Gastrocnemius medialis (tissue), 4 donors: Measurements from ENCODE around the gene SARS1. TPM values are rescaled to one million over a fixed set of nuclear protein-coding genes. Genes with fewer than 3 reads are reported as not detected.

Experiments
- ATAC-seq, 2 donors: fragments of 150-250 bp; one replicate each; pipeline ENCODE4 v1.9.1; 2016
- DNase-seq, 2 donors: peaks; one replicate each; pipeline ENCODE4 v3.0.0-alpha.2; 2019
- H3K27ac ChIP-seq, 4 donors: fragments of 200-600 bp; sonication (generic); 1 replicate in 1 of 4; 2 replicates in 3 of 4; pipeline ENCODE4 v1.5.1; 2016 to 2018; ENCODE audit warnings: mild to moderate bottlenecking in 2 of 4, moderate library complexity in 1 of 4
- H3K27me3 ChIP-seq, 3 donors: fragments of 200-600 bp; sonication (generic) in 2 of 3; 1 replicate in 1 of 3; 2 replicates in 2 of 3; pipeline versions ENCODE4 v1.5.1 to v1.6.0; 2016 to 2019; ENCODE audit warnings: mild to moderate bottlenecking in 1 of 3, moderate library complexity in 1 of 3
- H3K36me3 ChIP-seq, 2 donors: fragments of 200-600 bp; sonication (generic) in 1 of 2; one replicate each; pipeline ENCODE4 v1.5.1; 2017 to 2018
- H3K4me1 ChIP-seq, 2 donors: fragments of 200-600 bp; sonication (generic) in 1 of 2; one replicate each; pipeline ENCODE4 v1.5.1; 2016 to 2017; ENCODE audit warnings: mild to moderate bottlenecking in 2 of 2
- H3K4me3 ChIP-seq, 4 donors: fragments of 200-600 bp; sonication (generic) in 3 of 4; 1 replicate in 1 of 4; 2 replicates in 3 of 4; pipeline ENCODE4 v1.5.1; 2016 to 2019; ENCODE audit warnings: mild to moderate bottlenecking in 2 of 4
- H3K9me3 ChIP-seq, 3 donors: fragments of 200-600 bp; sonication (generic) in 2 of 3; 1 replicate in 1 of 3; 2 replicates in 2 of 3; pipeline ENCODE4 v1.5.1; 2016 to 2019
- CTCF ChIP-seq, 5 experiments: fragments of 450-650 bp in 3 of 5; fragments of 200-600 bp in 2 of 5; sonication (generic) in 2 of 5; IDR thresholded peaks in 4 of 5; conservative IDR thresholded peaks in 1 of 5; 1 replicate in 4 of 5; 2 replicates in 1 of 5; pipeline ENCODE4 v1.5.1; 2016 to 2019; ENCODE audit warnings: antibody characterized with exemption in 5 of 5, mild to moderate bottlenecking in 3 of 5, moderate library complexity in 3 of 5
- POLR2A ChIP-seq, 2 donors: fragments of 450-650 bp; IDR thresholded peaks; one replicate each; pipeline ENCODE4 v1.6.1; 2017; ENCODE audit warnings: antibody characterized with exemption in 2 of 2, mild to moderate bottlenecking in 2 of 2, moderate library complexity in 2 of 2
- in situ Hi-C, 4 donors: fragments of 200-750 bp; cut with MboI; loops; one replicate each; pipeline versions ENCODE4 v1.15.0 to v1.8.0; 2017; ENCODE audit warnings: low sequenced_read_pairs in 4 of 4
- intact Hi-C: fragments of 100-400 bp; cut with DNase I; formaldehyde crosslinking; loops from one replicate; pipeline ENCODE4 v1.15.1; 2023; ENCODE audit warnings: low total_unique reads
- total RNA-seq, 4 donors: library from RNA; depleted of rRNA; stranded (reverse); fragments of >200 nt; gene quantifications; one replicate each; pipeline versions ENCODE4 v1.1.0 to v1.2.3, GENCODE V29; 2016

The SARS1 gene
- total RNA-seq, 4 donors from 2014 or later = 97.6 to 116 (median 98.7) TPM

GRCh38 chr1:109235137-109235536 is 21.4 kb downstream of the SARS1 start:
- H3K36me3 ChIP-seq = peaks cover 0 to 87% of the 10 kb centered on the region in 2 donors
- ATAC-seq (no peak), DNase-seq (no peak)
- no peak overlapping the region for H3K4me3 ChIP-seq
- H3K9me3 ChIP-seq = no peaks in the 10 kb centered on the region
- no peak for TF ChIP-seq POLR2A (IDR thresholded peaks at IDR 0.05)
- no peak for TF ChIP-seq CTCF (IDR thresholded peaks at IDR 0.05 in 4 of 5, conservative IDR thresholded peaks at IDR 0.05 in 1 of 5)
- no peak overlapping the region for H3K27ac ChIP-seq
- no peaks in the 10 kb centered on the region for H3K27me3 ChIP-seq
- intact Hi-C loops (no loop called here), in situ Hi-C loops (no loop called here)
- peaks cover 0 to under 1% of the 10 kb centered on the region in 2 donors for H3K4me1 ChIP-seq

GRCh38 chr1:109237512-109237911 is 23.8 kb downstream of the SARS1 start:
- ATAC-seq = no peak
- TF ChIP-seq POLR2A (IDR thresholded peaks at IDR 0.05) (no peak), CTCF (IDR thresholded peaks at IDR 0.05 in 4 of 5, conservative IDR thresholded peaks at IDR 0.05 in 1 of 5) (no peak)
- Histone ChIP-seq H3K4me3 (no peak overlapping the region), H3K9me3 (no peaks in the 10 kb centered on the region), H3K36me3 (peaks cover 0 to 64% of the 10 kb centered on the region in 2 donors), H3K27ac (no peak overlapping the region), H3K27me3 (no peaks in the 10 kb centered on the region), H3K4me1 (peaks cover 19 to 23% of the 10 kb centered on the region in 2 donors)
- in situ Hi-C loops = no loop called here
- DNase-seq = no peak
- intact Hi-C loops = no loop called here

- in situ Hi-C loops = no loop called here
- H3K27ac ChIP-seq = no peak overlapping the region
Measured at GRCh38 chr1:109238382-109238781, 24.7 kb downstream of the SARS1 start.

GRCh38 chr1:109239047-109239408 is 25.3 kb downstream of the SARS1 start:
- Histone ChIP-seq H3K4me1 (peaks cover 25% of the 10 kb centered on the region in 2 donors), H3K4me3 (no peak overlapping the region), H3K27ac (no peak overlapping the region), H3K27me3 (no peaks in the 10 kb centered on the region), H3K36me3 (peaks cover 0 to 52% of the 10 kb centered on the region in 2 donors), H3K9me3 (no peaks in the 10 kb centered on the region)
- TF ChIP-seq CTCF (IDR thresholded peaks at IDR 0.05 in 4 of 5, conservative IDR thresholded peaks at IDR 0.05 in 1 of 5) (no peak), POLR2A (IDR thresholded peaks at IDR 0.05) (no peak)
- in situ Hi-C loops = no loop called here
- DNase-seq (no peak), ATAC-seq (no peak)
- intact Hi-C loops = no loop called here

More at GRCh38 chr1:109238382-109238781, 24.7 kb downstream of the SARS1 start:
- Histone ChIP-seq H3K9me3 (no peaks in the 10 kb centered on the region), H3K36me3 (peaks cover 0 to 55% of the 10 kb centered on the region in 2 donors), H3K27me3 (no peaks in the 10 kb centered on the region), H3K4me1 (peaks cover 20 to 25% of the 10 kb centered on the region in 2 donors), H3K4me3 (no peak overlapping the region)
- ATAC-seq (no peak), DNase-seq (no peak)
- TF ChIP-seq CTCF (IDR thresholded peaks at IDR 0.05 in 4 of 5, conservative IDR thresholded peaks at IDR 0.05 in 1 of 5) (no peak), POLR2A (IDR thresholded peaks at IDR 0.05) (no peak)
- intact Hi-C loops = no loop called here
